Measurements from ENCODE around the gene NFATC2IP.

DNA sequence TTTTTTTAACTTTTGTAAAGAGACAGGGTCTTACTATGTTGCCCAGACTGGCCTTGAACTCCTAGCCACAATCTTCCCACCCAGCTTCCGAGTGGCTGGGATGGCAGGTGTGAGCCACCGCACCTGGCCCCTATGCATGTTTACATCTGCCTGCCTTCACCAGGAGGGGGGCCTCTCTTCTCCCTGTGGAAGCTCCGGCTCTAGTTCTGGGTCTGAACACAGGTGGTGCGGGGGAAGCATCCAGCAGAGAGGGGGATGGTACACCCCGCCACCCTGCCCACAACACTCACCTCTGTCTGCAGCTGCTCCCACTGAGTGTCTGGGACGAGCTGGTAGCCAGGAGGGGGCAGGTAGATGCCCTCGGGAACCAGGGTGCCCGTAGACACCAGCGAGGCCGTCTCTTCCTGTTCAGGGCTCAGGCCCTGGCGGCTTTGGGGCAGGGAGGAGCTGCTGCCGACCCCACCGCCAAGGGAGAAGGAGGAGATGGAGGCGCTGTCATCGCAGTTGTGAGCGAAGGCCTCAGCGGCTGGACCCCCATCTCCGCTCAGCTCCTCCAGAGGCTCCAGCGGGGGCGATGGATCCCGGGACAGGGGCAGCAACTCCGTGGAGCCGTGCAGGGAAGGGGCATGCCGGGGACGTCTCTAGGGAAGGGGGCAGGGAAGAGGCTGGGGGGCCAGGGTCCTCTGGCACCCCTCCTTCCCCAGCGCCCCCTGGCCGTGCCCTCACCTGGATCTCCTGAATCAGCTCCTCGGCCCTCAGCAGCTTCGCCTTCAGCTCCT is 36.6 kb upstream of the NFATC2IP start:
- TF ChIP-seq, protein P1, sequence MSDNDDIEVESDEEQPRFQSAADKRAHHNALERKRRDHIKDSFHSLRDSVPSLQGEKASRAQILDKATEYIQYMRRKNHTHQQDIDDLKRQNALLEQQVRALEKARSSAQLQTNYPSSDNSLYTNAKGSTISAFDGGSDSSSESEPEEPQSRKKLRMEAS (IDR thresholded peaks at IDR 0.05) = no peak
- TF ChIP-seq NR2F2 (IDR thresholded peaks at IDR 0.05; ENCODE audit: borderline replicate concordance, low read depth) (no peak), CBX5 (CRISPR knock-in tag; IDR thresholded peaks at IDR 0.05; ENCODE audit: borderline replicate concordance) (no peak)

Data from HepG2 (cell line).